ENCODE data around the gene PAIP1.
"Not testable (repeated sequence)": the region's sequence is repeated elsewhere in the genome, so short reads cannot be mapped to it uniquely, and the experiment has no call there.

The PAIP1 gene

DNA sequence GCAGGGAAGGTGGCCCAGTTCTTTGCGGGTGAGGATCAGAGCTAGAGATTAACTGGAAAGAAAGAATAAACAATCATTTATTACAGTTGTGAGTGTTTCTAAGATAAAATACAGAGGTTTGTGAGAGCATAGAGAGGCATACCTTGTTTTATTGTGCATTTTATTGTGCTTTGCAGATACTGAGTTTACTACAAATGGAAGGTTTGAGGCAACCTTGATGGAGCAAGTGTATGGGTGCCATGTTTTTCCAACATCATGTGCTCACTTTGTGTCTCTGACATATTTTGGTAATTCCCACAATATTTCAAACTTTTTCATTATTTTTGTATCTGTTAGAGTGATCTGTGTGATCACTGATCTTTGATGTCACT, 41.2 kb downstream of the PAIP1 start:
- peak in 1 of 14 donors; percentile 4 for DNase-seq

- peak; percentile 32 to 95 (median 84) for DNase-seq
Measured at GRCh38 chr5:43514816-43515677, 41.8 kb downstream of the PAIP1 start, which contains the start of gene C5orf34. C5orf34 (minus strand) TSS chr5:43515148; CDS start chr5:43509339, 5,809 bp downstream.

- DNase-seq = no peak
Measured at GRCh38 chr5:43514471-43514815, 42.4 kb downstream of the PAIP1 start.

- no peak for DNase-seq
Measured at GRCh38 chr5:43514025-43514424, 42.9 kb downstream of the PAIP1 start.

DNA sequence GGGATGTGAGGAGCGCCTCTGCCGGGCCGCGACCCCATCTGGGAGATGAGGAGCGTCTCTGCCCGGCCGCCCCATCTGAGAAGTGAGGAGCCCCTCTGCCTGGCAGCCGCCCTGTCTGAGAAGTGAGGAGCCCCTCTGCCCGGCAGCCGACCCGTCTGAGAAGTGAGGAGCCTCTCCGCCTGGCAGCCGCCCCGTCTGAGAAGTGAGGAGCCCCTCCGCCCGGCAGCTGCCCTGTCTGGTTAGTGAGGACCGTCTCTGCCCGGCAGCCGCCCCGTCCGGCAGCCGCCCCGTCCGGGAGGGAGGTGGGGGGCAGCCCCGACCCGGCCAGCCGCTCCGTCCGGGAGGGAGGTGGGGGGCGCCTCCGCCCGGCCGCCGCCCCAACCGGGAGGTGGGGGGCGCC, 45.8 kb downstream of the PAIP1 start:
- not testable (repeated sequence) for DNase-seq

DNA sequence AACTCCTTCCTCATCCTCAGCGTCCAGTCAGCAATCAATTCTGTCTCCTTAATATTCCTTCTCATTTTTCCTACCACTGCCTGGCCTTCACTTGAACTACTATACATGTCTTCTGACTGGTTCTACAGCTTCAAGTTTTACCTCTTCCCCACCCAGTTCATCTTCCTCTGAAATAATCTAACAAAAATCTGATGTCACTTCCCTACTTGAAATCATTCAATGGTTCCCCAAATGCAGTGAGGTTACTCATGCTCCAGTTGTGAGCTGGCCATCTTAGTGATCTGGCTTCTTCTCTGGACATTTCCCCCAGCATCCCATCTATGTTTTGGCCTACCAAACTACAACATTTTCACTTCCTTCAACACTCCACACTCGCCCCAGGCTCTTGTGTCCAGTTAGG, 58.3 kb downstream of the PAIP1 start:
- no peak for DNase-seq

- no peak for DNase-seq
Measured at GRCh38 chr5:43497311-43498104, 59.4 kb downstream of the PAIP1 start.

DNA sequence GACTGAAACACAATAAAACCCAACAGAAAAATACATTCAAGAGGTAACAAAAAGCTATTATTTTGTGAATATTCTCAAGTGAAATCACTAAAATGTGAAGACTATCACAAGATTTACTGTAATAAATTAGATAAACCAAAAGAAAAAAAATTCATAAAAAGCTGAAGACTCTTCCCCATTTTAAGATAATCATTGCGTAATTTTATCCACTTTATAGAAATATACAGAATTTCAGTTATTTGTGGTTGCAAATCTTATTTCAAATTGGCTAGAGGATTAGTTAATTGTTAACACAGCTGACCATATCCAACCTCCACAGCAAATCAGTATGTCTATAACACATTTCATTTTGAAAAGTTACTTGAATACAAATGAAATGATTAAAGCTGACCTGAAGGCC, 65.6 kb downstream of the PAIP1 start:
- DNase-seq = no peak

DNA sequence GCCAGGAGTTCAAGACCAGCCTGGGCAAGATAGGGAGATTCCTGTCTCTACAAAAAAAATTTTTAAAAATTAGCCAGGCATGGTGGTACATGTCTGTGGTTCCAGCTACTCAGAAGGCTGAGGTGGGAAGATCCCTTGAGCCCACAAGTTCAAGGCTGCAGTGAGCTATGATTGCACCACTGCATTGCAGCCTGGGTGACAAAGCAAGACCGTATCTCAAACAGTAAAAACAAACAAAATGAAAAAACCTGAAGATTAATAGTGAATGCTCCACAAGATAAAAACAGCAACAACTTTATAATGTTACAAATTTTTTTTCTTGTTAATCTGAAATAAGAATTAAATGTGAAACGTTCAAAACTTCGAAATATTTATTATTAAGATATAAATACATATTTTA, 70.5 kb downstream of the PAIP1 start:
- no peak for DNase-seq

GRCh38 chr5:43485406-43485805, 71.5 kb downstream of the PAIP1 start:
- DNase-seq = no peak

DNA sequence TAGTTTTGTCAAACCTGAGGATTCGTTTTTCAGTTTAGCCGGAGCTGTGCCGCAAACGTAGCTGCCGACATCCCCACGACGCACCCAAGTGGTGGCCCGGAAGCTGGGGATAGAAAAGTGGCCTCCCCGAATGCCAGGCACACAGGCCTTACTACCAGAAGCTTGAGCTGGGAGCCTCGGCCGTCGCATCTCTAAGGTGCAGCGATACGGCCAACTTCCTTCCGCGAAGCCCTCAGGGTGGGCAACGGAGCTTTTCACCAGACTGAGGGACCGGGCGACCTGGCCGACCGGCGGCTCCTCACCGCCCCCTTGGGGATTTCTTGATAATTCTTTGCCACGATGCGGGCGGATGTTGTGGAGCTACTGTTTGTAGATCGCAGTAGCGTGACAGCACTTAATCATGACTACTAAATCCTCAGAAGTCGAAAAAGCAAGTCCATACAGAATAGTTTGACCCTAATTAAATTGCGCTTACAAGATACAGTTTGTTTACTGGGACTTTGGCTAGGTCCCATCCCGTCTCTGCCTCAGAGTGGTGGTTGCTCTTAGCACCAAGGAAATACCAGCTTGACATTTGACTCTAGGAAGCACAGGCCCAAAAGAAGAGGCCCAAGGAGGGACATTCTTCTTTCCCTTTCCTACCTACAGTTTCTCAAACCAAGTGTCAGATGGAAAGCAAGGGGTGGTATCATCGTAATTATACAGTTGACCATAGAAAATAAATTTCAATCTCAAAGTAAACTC, 72.6 kb downstream of the PAIP1 start:
- DNase-seq = peak; percentile 33 to 97 (median 91)

GRCh38 chr5:43483298-43484105, 73.4 kb downstream of the PAIP1 start, which contains the start of gene TMEM267:
TMEM267 (minus strand) TSS chr5:43483865; CDS start chr5:43453969, 29,896 bp downstream.
- peak; percentile 33 to 96 (median 92) for DNase-seq

DNA sequence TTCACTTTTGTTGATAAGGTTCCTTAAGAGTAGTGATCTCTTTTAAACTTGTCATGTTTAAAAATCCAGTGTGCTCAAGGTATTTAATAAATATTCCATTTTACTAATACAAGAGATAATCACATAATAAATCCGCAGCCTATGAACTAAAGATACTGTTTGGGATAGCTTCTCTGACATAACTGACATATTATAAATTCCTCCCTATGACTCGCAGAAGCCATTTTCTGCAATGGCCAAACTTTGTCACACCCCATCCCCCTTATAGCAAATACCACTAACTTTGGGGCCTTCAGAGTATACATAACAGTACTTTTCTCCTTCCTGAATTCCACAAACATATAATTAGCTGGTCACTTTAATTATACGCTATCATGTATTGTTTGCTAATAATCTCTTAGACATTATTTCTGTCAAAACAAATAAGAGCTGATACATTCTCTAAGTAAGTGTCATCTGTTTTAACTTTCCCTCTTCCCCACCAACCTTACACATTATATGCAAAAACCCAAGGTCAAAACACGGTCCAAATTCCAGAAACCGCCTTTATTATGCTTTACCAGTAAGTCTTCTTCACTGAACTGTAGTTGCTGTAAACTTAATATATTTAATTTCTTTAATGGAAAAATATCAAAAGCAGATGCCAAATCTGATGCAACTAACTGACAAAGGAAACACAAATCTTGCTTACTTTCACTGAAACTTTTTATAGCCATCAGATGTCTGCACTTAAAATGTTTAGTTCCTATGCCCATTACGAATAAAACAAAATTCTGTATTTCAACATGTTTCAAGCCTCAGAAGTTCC, 74.2 kb downstream of the PAIP1 start:
- DNase-seq = no peak

Data from C1 segment of cervical spinal cord (tissue), 14 donors.